Epidermal melanocyte (primary cell): ENCODE data around the gene VSX2.

Experiments used
- DNase-seq: peaks from one replicate; pipeline ENCODE4 v3.0.0; 2011; ENCODE audit warnings: low spot score; ENCODE audit not compliant: insufficient read length

The VSX2 gene

DNA sequence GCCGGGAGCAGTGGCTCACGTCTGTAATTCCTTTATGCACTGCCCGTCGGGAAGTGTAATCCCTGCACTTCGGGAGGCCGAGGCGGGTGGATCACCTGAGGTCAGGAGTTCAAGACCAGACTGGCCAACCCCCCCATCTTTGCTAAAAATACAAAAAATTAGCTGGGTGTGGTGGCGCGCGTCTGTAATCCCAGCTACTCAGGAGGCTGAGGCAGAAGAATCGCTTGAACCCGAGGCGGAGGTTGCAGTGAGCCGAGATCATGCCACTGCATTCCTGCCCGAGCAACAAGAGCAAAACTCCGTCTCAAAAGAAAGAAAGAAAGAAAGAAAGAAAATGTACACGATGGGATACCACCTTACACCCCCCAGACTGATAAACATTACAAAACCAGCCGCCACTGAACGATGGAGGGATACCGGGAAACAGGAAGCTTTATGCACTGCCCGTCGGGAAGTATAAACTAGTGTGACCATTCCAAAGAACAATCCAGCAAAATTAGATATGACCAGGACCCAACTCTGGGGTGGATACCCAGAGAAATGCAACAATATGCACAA is 62.4 kb downstream of the VSX2 start:
- DNase-seq, result no peak

DNA sequence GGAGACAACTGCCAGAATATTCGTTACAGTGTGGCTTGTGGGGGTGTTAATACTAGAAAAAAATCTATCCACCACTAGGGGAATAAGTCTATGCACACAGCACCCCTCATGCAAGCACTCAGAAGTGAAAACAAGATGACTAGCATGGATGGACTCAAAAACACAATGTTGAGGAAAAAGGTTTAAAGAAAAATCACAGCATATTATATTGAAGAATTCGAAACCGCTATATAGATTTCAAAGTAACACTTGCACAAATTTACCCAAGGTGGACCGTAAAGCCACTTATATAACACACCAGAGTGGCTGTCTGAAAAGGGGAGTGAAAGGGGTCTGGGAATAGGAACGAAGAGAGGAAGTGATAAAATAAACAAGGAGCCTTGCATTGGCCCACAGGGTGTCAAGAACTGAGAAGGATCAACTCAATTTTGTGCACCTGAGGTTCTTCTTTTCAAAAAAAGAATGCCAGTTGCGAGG is 62.9 kb downstream of the VSX2 start:
- DNase-seq, result no peak

GRCh38 chr14:74302634-74303569 is 63.7 kb downstream of the VSX2 start, which contains the start of gene ABCD4:
TSS of gene ABCD4 (minus strand) at chr14:74302934. CDS start at chr14:74302912, 22 bp downstream.
- peak; percentile 75 for DNase-seq

- DNase-seq, result no peak
These were observed 69.4 kb downstream of the VSX2 start for GRCh38 chr14:74308695-74309094.

- no peak for DNase-seq
These were observed 70.1 kb downstream of the VSX2 start for GRCh38 chr14:74309125-74310022.

GRCh38 chr14:74312161-74312560 is 72.9 kb downstream of the VSX2 start:
- DNase-seq, result no peak
